GM12801 (cell line): ENCODE data around the gene FBXW11.

Source experiments
- CTCF ChIP-seq: IDR thresholded peaks from one replicate; pipeline ENCODE4 v1.5.1; 2011; ENCODE audit warnings: control low read depth; ENCODE audit not compliant: insufficient read length; ENCODE audit errors: extremely low read depth

Gene FBXW11

GRCh38 chr5:171989946-171990712, 16.3 kb downstream of the FBXW11 start:
- TF ChIP-seq CTCF, result no peak

GRCh38 chr5:171989276-171989675, 17.2 kb downstream of the FBXW11 start:
- TF ChIP-seq CTCF, result no peak

GRCh38 chr5:171986772-171987171, 19.7 kb downstream of the FBXW11 start:
- no peak for TF ChIP-seq CTCF

- TF ChIP-seq CTCF, result no peak
Measured at GRCh38 chr5:171984748-171985419, 21.6 kb downstream of the FBXW11 start.

GRCh38 chr5:171981847-171982246, 24.6 kb downstream of the FBXW11 start:
- no peak for TF ChIP-seq CTCF

GRCh38 chr5:171980792-171981191, 25.6 kb downstream of the FBXW11 start:
- TF ChIP-seq CTCF, result no peak

GRCh38 chr5:171979606-171980005, 26.8 kb downstream of the FBXW11 start:
- TF ChIP-seq CTCF, result no peak
